OCI-LY7 (cell line): ENCODE measurements around the gene PIK3AP1. TPM values are rescaled to one million over a fixed set of nuclear protein-coding genes. Genes with fewer than 3 reads are reported as not detected.

Experiments
- BruUV-seq: library from RNA; stranded (reverse); fragments of 400-500 nt; replicated peaks from 2 replicates; lab custom pipeline; 2021; lab: Mats Ljungman, UMichigan
- CTCF ChIA-PET: fragments of 300-600 bp; sonication (Branson Sonifier 250); formaldehyde crosslinking; loops from one replicate; lab custom pipeline; 2022; ENCODE audit warnings: antibody characterized with exemption; ENCODE audit not compliant: unreplicated experiment; lab: Charles Lee
- POLR2A ChIA-PET: fragments of 300-600 bp; sonication (Branson Sonifier 250); formaldehyde crosslinking; loops from one replicate; lab custom pipeline; 2022; ENCODE audit warnings: antibody characterized with exemption; lab: Charles Lee
- DNase-seq: peaks from one replicate; pipeline ENCODE4 v3.0.0-alpha.2; 2015; ENCODE audit warnings: low spot score
- H2AFZ ChIP-seq: fragments of 200-600 bp; sonication (generic), shearing (Covaris generic); 2 replicates; pipeline ENCODE4 v1.6.1; 2014; ENCODE audit warnings: mild to moderate bottlenecking, antibody characterized with exemption, low read length, moderate library complexity
- H3K27ac ChIP-seq: fragments of 200-600 bp; sonication (generic); 2 replicates; pipeline ENCODE4 v1.5.1; 2014; ENCODE audit warnings: mixed run types, low read depth, mild to moderate bottlenecking, moderate library complexity, low read length, inconsistent platforms; ENCODE audit not compliant: poor library complexity, severe bottlenecking
- H3K36me3 ChIP-seq: fragments of 200-600 bp; sonication (generic); 2 replicates; pipeline ENCODE4 v1.6.1; 2014; ENCODE audit warnings: mild to moderate bottlenecking, antibody characterized with exemption, low read length, moderate library complexity, mixed read lengths; ENCODE audit not compliant: insufficient read depth
- H3K4me1 ChIP-seq: fragments of 200-600 bp; sonication (generic); 2 replicates; pipeline ENCODE4 v1.5.1; 2014; ENCODE audit warnings: mild to moderate bottlenecking, low read length; ENCODE audit not compliant: insufficient read depth, poor library complexity, severe bottlenecking
- H3K4me2 ChIP-seq: fragments of 200-600 bp; sonication (generic); 2 replicates; pipeline ENCODE4 v1.6.1; 2014; ENCODE audit warnings: mild to moderate bottlenecking, low read length
- H3K4me3 ChIP-seq: fragments of 200-600 bp; sonication (generic); 2 replicates; pipeline ENCODE4 v1.5.1; 2014; ENCODE audit warnings: mild to moderate bottlenecking, low read depth, low read length; ENCODE audit not compliant: poor library complexity, severe bottlenecking
- H3K79me2 ChIP-seq: fragments of 200-600 bp; sonication (generic); 2 replicates; pipeline ENCODE4 v1.6.1; 2016; ENCODE audit warnings: low read depth, mild to moderate bottlenecking, low read length, moderate library complexity, mixed read lengths; ENCODE audit not compliant: insufficient read depth
- H3K9me2 ChIP-seq: fragments of 200-600 bp; sonication (generic); 2 replicates; pipeline ENCODE4 v1.6.1; 2016; ENCODE audit warnings: mild to moderate bottlenecking, low read length, mixed read lengths; ENCODE audit not compliant: insufficient read depth
- H3K9me3 ChIP-seq: fragments of 200-600 bp; sonication (generic); 2 replicates; pipeline ENCODE4 v1.6.1; 2014; ENCODE audit warnings: mild to moderate bottlenecking, mixed run types, low read length, mixed read lengths
- H4K20me1 ChIP-seq: fragments of 200-600 bp; sonication (generic); 2 replicates; pipeline ENCODE4 v1.6.1; 2014; ENCODE audit warnings: mild to moderate bottlenecking, antibody characterized with exemption, low read length, moderate library complexity, mixed read lengths; ENCODE audit not compliant: insufficient read depth
- CTCF ChIP-seq: fragments of 200-600 bp; sonication (generic); conservative IDR thresholded peaks from 2 replicates; pipeline ENCODE4 v1.5.1; 2014; ENCODE audit warnings: mild to moderate bottlenecking, antibody characterized with exemption, low read length, moderate library complexity, mixed read lengths
- EZH2phosphoT487 ChIP-seq: fragments of 200-600 bp; sonication (generic); IDR thresholded peaks from 2 replicates; pipeline ENCODE4 v1.6.1; 2018; ENCODE audit warnings: low read depth, borderline replicate concordance, mild to moderate bottlenecking, mixed run types, antibody characterized with exemption, low read length, moderate library complexity, mixed read lengths
- intact Hi-C: fragments of 100-400 bp; cut with micrococcal nuclease; formaldehyde crosslinking; loops from one replicate; pipeline ENCODE4 v1.10.0; 2022; ENCODE audit not compliant: unreplicated experiment
- total RNA-seq, 2 experiments: library from RNA; depleted of rRNA in 1 of 2; stranded (reverse); fragments of >200 nt in 1 of 2; shearing (Covaris generic) in 1 of 2; gene quantifications; 2 replicates each; pipeline ENCODE4 v1.2.3, GENCODE V29; 2014 to 2022

Gene PIK3AP1
- total RNA-seq, 2 experiments from 2014 or later = 132 to 140 TPM

- Histone ChIP-seq H3K4me2 (no peak overlapping the region), H2AFZ (no peak overlapping the region), H3K9me3 (no peaks in the 10 kb centered on the region), H3K4me3 (no peak overlapping the region), H3K36me3 (peaks cover 100% of the 10 kb centered on the region), H3K79me2 (peaks cover 5% of the 10 kb centered on the region; the same call in 1 of the 2 replicates), H3K27ac (peak overlapping the region; percentile 26), H3K9me2 (no peaks in the 10 kb centered on the region), H3K4me1 (peaks cover 26% of the 10 kb centered on the region), H4K20me1 (no peaks in the 10 kb centered on the region)
- TF ChIP-seq CTCF (no peak), EZH2phosphoT487 (no peak)
- intact Hi-C loops = no loop called here
- POLR2A ChIA-PET = interaction anchor here (0.6 to 1.5 kb wide), 3 partner anchors 13 to 118 kb away, joined by 3 to 4 read pairs (median 3); no protein-coding TSS in a partner anchor
- no peak for DNase-seq
- CTCF ChIA-PET = no interaction called here
- no TSS peak for BruUV-seq
These were observed 74.0 kb downstream of the PIK3AP1 start for GRCh38 chr10:96646301-96646700.

- intact Hi-C loops = no loop called here
- Histone ChIP-seq H3K36me3 (peaks cover 100% of the 10 kb centered on the region), H3K4me2 (no peak overlapping the region), H3K9me2 (no peaks in the 10 kb centered on the region), H3K4me3 (no peak overlapping the region), H3K4me1 (peaks cover 30% of the 10 kb centered on the region), H3K79me2 (peaks cover 13% of the 10 kb centered on the region; the same call in 1 of the 2 replicates), H2AFZ (no peak overlapping the region), H4K20me1 (no peaks in the 10 kb centered on the region), H3K9me3 (no peaks in the 10 kb centered on the region), H3K27ac (peak overlapping the region; percentile 14)
- ChIA-PET CTCF (no interaction called here), POLR2A (no interaction called here)
- no TSS peak for BruUV-seq
- no peak for DNase-seq
- TF ChIP-seq CTCF = no peak
- no peak for TF ChIP-seq EZH2phosphoT487
These were observed 75.1 kb downstream of the PIK3AP1 start for GRCh38 chr10:96645191-96645721.

- Histone ChIP-seq H3K4me3 (no peak overlapping the region), H3K4me1 (peaks cover 30% of the 10 kb centered on the region), H2AFZ (no peak overlapping the region), H3K9me3 (no peaks in the 10 kb centered on the region), H3K27ac (no peak overlapping the region), H3K9me2 (no peaks in the 10 kb centered on the region), H3K36me3 (peaks cover 100% of the 10 kb centered on the region), H3K79me2 (peaks cover 15% of the 10 kb centered on the region; the same call in 1 of the 2 replicates), H4K20me1 (no peaks in the 10 kb centered on the region), H3K4me2 (no peak overlapping the region)
- ChIA-PET CTCF (interaction anchor here (1.0 kb wide), 1 partner anchor 112 kb away, joined by 3 read pairs; no protein-coding TSS in a partner anchor), POLR2A (no interaction called here)
- DNase-seq = no peak
- BruUV-seq = no TSS peak
- peak; percentile 54 for TF ChIP-seq CTCF
- TF ChIP-seq EZH2phosphoT487 = no peak
- intact Hi-C loops = loop anchor here (1.0 to 2.0 kb wide), 4 partner anchors 53 to 187 kb away; no protein-coding TSS in a partner anchor
These were observed 76.4 kb downstream of the PIK3AP1 start for GRCh38 chr10:96643920-96644319.
